GM21390 (cell line): Measurements from ENCODE around the gene RAD21L1.

Experiments
- ATAC-seq: cut with Tn5 transposase; IDR thresholded peaks from one replicate; pipeline ENCODE4 v1.9.1; 2021; ENCODE audit not compliant: unreplicated experiment

RAD21L1 gene

GRCh38 chr20:1293641-1294379, 68.0 kb downstream of the RAD21L1 start:
- no peak for ATAC-seq

GRCh38 chr20:1294497-1294896, 68.7 kb downstream of the RAD21L1 start:
- ATAC-seq: no peak

- no peak for ATAC-seq
Observed at GRCh38 chr20:1295276-1295930, 69.6 kb downstream of the RAD21L1 start.

GRCh38 chr20:1296117-1296610, 70.3 kb downstream of the RAD21L1 start:
- ATAC-seq: no peak

GRCh38 chr20:1296922-1297321, 71.1 kb downstream of the RAD21L1 start:
- no peak for ATAC-seq

GRCh38 chr20:1297486-1297885, 71.6 kb downstream of the RAD21L1 start:
- ATAC-seq: no peak

- no peak for ATAC-seq
Observed at GRCh38 chr20:1298166-1298565, 72.3 kb downstream of the RAD21L1 start.

- ATAC-seq: no peak
Observed at GRCh38 chr20:1298888-1299511, 73.2 kb downstream of the RAD21L1 start.

GRCh38 chr20:1299522-1299921, 73.7 kb downstream of the RAD21L1 start:
- no peak for ATAC-seq

- no peak for ATAC-seq
Observed at GRCh38 chr20:1300083-1300840, 74.4 kb downstream of the RAD21L1 start.

GRCh38 chr20:1301031-1301529, 75.2 kb downstream of the RAD21L1 start:
- ATAC-seq: no peak

GRCh38 chr20:1302685-1303541, 77.1 kb downstream of the RAD21L1 start:
- no peak for ATAC-seq

- ATAC-seq: no peak
Observed at GRCh38 chr20:1304710-1305515, 79.1 kb downstream of the RAD21L1 start.
